Naive thymus-derived CD4-positive, alpha-beta T cell (primary cell): Measurements from ENCODE around the gene ADAMTS15. TPM values are rescaled to one million over a fixed set of nuclear protein-coding genes. Genes with fewer than 3 reads are reported as not detected.

Experiments
- ATAC-seq: fragments of 150-1000 bp; cut with Tn5 transposase; 2 replicates; pipeline ENCODE4 v1.10.0; 2021; ENCODE audit warnings: mild to moderate bottlenecking, moderate library complexity
- CTCF ChIA-PET: fragments of 350-600 bp; sonication (Branson Sonifier 250); formaldehyde crosslinking; loops from one replicate; lab custom pipeline; 2021; ENCODE audit warnings: antibody characterized with exemption; lab: Charles Lee
- POLR2A ChIA-PET: fragments of 350-600 bp; sonication (Branson Sonifier 250); formaldehyde crosslinking; loops from one replicate; lab custom pipeline; 2021; ENCODE audit warnings: antibody characterized with exemption, inconsistent platforms; lab: Charles Lee
- DNase-seq, 9 donors: peaks; one replicate each; pipeline versions ENCODE4 v3.0.0 to v3.0.0-alpha.2; 2020 to 2022; ENCODE audit warnings: mixed read lengths in 1 of 9
- H3K27ac ChIP-seq: one replicate; pipeline ENCODE4 v1.7.0; 2013; ENCODE audit warnings: mild to moderate bottlenecking, low read depth, low read length, moderate library complexity
- H3K27me3 ChIP-seq, 2 donors: one replicate each; pipeline ENCODE4 v1.7.0; 2013; ENCODE audit warnings: low read length in 2 of 2, mild to moderate bottlenecking in 2 of 2, moderate library complexity in 2 of 2; ENCODE audit not compliant: control insufficient read depth in 2 of 2, insufficient read depth in 2 of 2
- H3K36me3 ChIP-seq, 3 experiments: 1 replicate in 2 of 3; 2 replicates in 1 of 3; pipeline ENCODE4 v1.7.0; 2013; ENCODE audit warnings: low read length in 3 of 3, mild to moderate bottlenecking in 3 of 3, moderate library complexity in 1 of 3; ENCODE audit not compliant: insufficient read depth in 3 of 3, control insufficient read depth in 2 of 3
- H3K4me1 ChIP-seq, 2 donors: one replicate each; pipeline ENCODE4 v1.7.0; 2013; ENCODE audit warnings: low read length in 2 of 2, mild to moderate bottlenecking in 2 of 2, moderate library complexity in 1 of 2; ENCODE audit not compliant: control insufficient read depth in 2 of 2, insufficient read depth in 2 of 2
- H3K4me3 ChIP-seq: 2 replicates; pipeline ENCODE4 v1.7.0; 2013; ENCODE audit warnings: mild to moderate bottlenecking, low read length
- H3K9me3 ChIP-seq, 3 experiments: 1 replicate in 2 of 3; 2 replicates in 1 of 3; pipeline ENCODE4 v1.7.0; 2013; ENCODE audit warnings: low read length in 3 of 3; ENCODE audit not compliant: control insufficient read depth in 2 of 3
- H3K27ac Mint-ChIP-seq, 9 donors: one replicate each; pipeline ENCODE4 v1.8.0; 2020 to 2022; ENCODE audit warnings: mixed read lengths in 9 of 9, mild to moderate bottlenecking in 8 of 9, moderate library complexity in 5 of 9, inconsistent platforms in 2 of 9
- H3K27me3 Mint-ChIP-seq, 5 donors: one replicate each; pipeline ENCODE4 v1.8.0; 2021 to 2022; ENCODE audit warnings: mixed read lengths in 5 of 5, mild to moderate bottlenecking in 1 of 5
- H3K36me3 Mint-ChIP-seq, 5 donors: one replicate each; pipeline ENCODE4 v1.8.0; 2020 to 2022; ENCODE audit warnings: mixed read lengths in 5 of 5, mild to moderate bottlenecking in 3 of 5, inconsistent platforms in 1 of 5
- H3K4me1 Mint-ChIP-seq, 7 donors: one replicate each; pipeline ENCODE4 v1.8.0; 2020 to 2022; ENCODE audit warnings: mixed read lengths in 7 of 7, mild to moderate bottlenecking in 3 of 7, inconsistent platforms in 1 of 7
- H3K4me3 Mint-ChIP-seq, 10 donors: one replicate each; pipeline ENCODE4 v1.8.0; 2020 to 2022; ENCODE audit warnings: mild to moderate bottlenecking in 10 of 10, mixed read lengths in 10 of 10, moderate library complexity in 6 of 10, inconsistent platforms in 2 of 10
- H3K9me3 Mint-ChIP-seq, 11 donors: one replicate each; pipeline ENCODE4 v1.8.0; 2020 to 2022; ENCODE audit warnings: mixed read lengths in 11 of 11, mild to moderate bottlenecking in 4 of 11, inconsistent platforms in 1 of 11, moderate library complexity in 1 of 11
- intact Hi-C, 2 donors: fragments of 100-400 bp; cut with micrococcal nuclease; formaldehyde crosslinking; loops; one replicate each; pipeline ENCODE4 v1.15.1; 2023
- polyA plus RNA-seq, 2 donors: library from polyadenylated mRNA; unstranded; fragments of 300-500 nt; fragmentation: Illumina TruSeq; gene quantifications; one replicate each; pipeline ENCODE4 v1.2.3, GENCODE V29; 2021
- total RNA-seq, 6 experiments: library from RNA in 5 of 6; stranded (reverse) in 5 of 6; gene quantifications; 1 replicate in 5 of 6; 2 replicates in 1 of 6; pipeline ENCODE4 v1.2.3 and lab custom pipeline; 2021 to 2026

The ADAMTS15 gene
- total and polyA plus RNA-seq, 7 experiments from 2014 or later: 0.12 TPM; not detected in 6

- Mint-ChIP-seq H3K4me1 (peaks cover 0 to 11% (median 4%) of the 10 kb centered on the region in 7 donors), H3K27me3 (peaks cover 9 to 71% (median 36%) of the 10 kb centered on the region in 5 donors), H3K9me3 (peaks cover 0 to 1% (median 0%) of the 10 kb centered on the region in 11 donors), H3K4me3 (no peak overlapping the region), H3K36me3 (no peaks in the 10 kb centered on the region), H3K27ac (no peak overlapping the region)
- ATAC-seq (no peak), DNase-seq (no peak)
- POLR2A ChIA-PET: no interaction called here
- no peak overlapping the region for H3K4me3 ChIP-seq
- CTCF ChIA-PET: interaction anchor here (1.0 to 1.1 kb wide), 2 partner anchors 9 to 24 kb away, joined by 3 read pairs; no protein-coding TSS in a partner anchor
- H3K9me3 ChIP-seq: no peaks in the 10 kb centered on the region
- no peaks in the 10 kb centered on the region for H3K4me1 ChIP-seq
- H3K36me3 ChIP-seq: no peaks in the 10 kb centered on the region
- no peaks in the 10 kb centered on the region for H3K27me3 ChIP-seq
- intact Hi-C loops: no loop called here
- no peak overlapping the region for H3K27ac ChIP-seq
These were observed 3.0 kb downstream of the ADAMTS15 start for GRCh38 chr11:130451231-130452019.

- Histone ChIP-seq H3K27me3 (no peaks in the 10 kb centered on the region), H3K4me1 (no peaks in the 10 kb centered on the region), H3K4me3 (no peak overlapping the region), H3K27ac (no peak overlapping the region), H3K9me3 (no peaks in the 10 kb centered on the region), H3K36me3 (no peaks in the 10 kb centered on the region)
- Mint-ChIP-seq H3K36me3 (no peaks in the 10 kb centered on the region), H3K4me3 (no peak overlapping the region), H3K4me1 (peaks cover 0 to 11% (median 4%) of the 10 kb centered on the region in 7 donors), H3K27ac (no peak overlapping the region), H3K9me3 (peaks cover 0 to 1% (median 0%) of the 10 kb centered on the region in 11 donors), H3K27me3 (peaks cover 9 to 64% (median 31%) of the 10 kb centered on the region in 5 donors)
- DNase-seq: no peak
- POLR2A ChIA-PET: no interaction called here
- CTCF ChIA-PET: interaction anchor here (1.0 to 1.1 kb wide), 2 partner anchors 10 to 24 kb away, joined by 3 read pairs; no protein-coding TSS in a partner anchor
- intact Hi-C loops: no loop called here
- no peak for ATAC-seq
These were observed 3.7 kb downstream of the ADAMTS15 start for GRCh38 chr11:130452176-130452575.

GRCh38 chr11:130452940-130453339 lies 4.5 kb downstream of the ADAMTS15 start:
- intact Hi-C loops: no loop called here
- Histone ChIP-seq H3K4me1 (no peaks in the 10 kb centered on the region), H3K9me3 (no peaks in the 10 kb centered on the region), H3K36me3 (no peaks in the 10 kb centered on the region), H3K27ac (no peak overlapping the region), H3K27me3 (no peaks in the 10 kb centered on the region), H3K4me3 (no peak overlapping the region)
- Mint-ChIP-seq H3K9me3 (peaks cover 0 to 1% (median 0%) of the 10 kb centered on the region in 11 donors), H3K36me3 (no peaks in the 10 kb centered on the region), H3K27ac (no peak overlapping the region), H3K4me1 (peaks cover 0 to 9% (median 3%) of the 10 kb centered on the region in 7 donors), H3K4me3 (no peak overlapping the region), H3K27me3 (peaks cover 9 to 58% (median 28%) of the 10 kb centered on the region in 5 donors)
- DNase-seq (no peak), ATAC-seq (no peak)
- CTCF ChIA-PET: no interaction called here
- POLR2A ChIA-PET: interaction anchor here (0.6 kb wide), 1 partner anchor 628 kb away, joined by 3 read pairs; no protein-coding TSS in a partner anchor

DNA sequence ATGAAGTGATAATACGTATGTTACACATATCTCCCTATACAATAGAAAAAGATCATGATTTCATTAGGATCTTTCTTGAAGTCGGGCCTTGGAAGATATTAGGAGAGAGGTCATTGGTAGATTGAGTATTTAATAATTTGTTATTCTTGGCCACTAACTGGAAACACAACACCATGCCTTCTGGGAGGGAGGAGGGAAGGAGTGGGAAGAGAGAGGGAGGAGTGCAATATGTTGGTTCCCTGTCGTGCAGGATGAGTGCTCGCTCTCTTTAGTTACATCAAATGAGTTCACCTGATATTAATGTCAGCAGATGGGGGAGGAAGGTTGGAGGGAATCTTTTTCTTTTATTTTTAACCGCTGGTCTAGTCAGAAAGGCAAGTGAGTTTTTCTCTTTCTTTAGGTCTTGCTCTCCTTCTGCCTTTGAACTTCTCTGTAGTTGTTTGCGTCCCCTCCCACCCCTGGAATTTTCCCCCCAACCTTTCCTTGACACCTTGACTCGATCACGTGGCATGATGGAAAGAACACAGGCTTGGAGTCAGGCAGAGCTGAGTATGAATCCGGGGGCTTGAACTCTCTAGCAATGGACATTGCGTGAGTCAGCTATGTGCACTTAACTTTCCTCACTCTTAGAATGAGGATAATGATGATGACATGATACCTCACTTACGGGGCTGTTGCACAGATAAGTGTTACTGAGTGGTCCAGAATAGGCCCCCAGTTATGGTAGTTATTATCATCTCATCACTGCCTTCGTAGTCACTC lies 6.2 kb downstream of the ADAMTS15 start:
- no peaks in the 10 kb centered on the region for H3K36me3 ChIP-seq

DNA sequence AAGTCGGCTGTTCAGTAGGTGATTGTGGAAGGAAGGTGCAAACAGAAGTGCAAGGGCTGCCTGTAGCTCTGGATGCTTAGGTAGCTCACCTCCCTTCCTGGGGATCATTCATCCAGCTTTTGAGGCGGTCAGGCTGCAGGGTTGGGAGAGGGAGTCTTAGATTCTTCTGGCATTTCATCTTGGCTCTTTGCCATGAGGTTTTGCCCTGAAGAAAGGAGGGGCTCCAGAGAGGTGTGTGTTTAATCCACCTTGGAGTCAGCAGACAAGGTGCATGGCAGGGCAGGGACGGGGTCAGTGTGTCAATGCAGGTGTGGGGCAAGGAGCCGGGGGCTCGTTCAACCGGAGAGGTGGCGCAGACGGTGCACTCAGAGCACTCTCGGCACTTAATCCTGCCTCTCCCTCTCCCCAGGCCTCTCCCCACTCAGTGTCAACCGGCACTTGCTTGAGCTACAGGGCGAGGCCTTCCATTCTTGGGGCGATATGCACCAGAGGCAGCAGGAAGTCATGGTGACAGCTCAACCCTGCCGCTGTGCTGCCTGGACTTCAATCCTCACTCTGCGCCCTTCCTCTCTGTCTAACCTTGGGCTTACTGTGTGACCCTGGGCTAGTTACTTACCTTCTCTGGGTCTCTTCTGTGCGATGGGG lies 7.2 kb downstream of the ADAMTS15 start:
- Mint-ChIP-seq H3K27ac (no peak overlapping the region), H3K4me3 (no peak overlapping the region), H3K36me3 (no peaks in the 10 kb centered on the region), H3K4me1 (no peaks in the 10 kb centered on the region), H3K9me3 (no peaks in the 10 kb centered on the region), H3K27me3 (peaks cover 3 to 39% (median 19%) of the 10 kb centered on the region in 5 donors)
- Histone ChIP-seq H3K36me3 (no peaks in the 10 kb centered on the region), H3K9me3 (no peaks in the 10 kb centered on the region), H3K27ac (no peak overlapping the region), H3K4me3 (no peak overlapping the region), H3K27me3 (no peaks in the 10 kb centered on the region), H3K4me1 (no peaks in the 10 kb centered on the region)
- CTCF ChIA-PET: no interaction called here
- intact Hi-C loops: no loop called here
- ATAC-seq (no peak), DNase-seq (no peak)
- POLR2A ChIA-PET: no interaction called here

More for the DNA sequence above, 6.2 kb downstream of the ADAMTS15 start:
- CTCF ChIA-PET: no interaction called here
- peaks cover 5 to 48% (median 28%) of the 10 kb centered on the region in 5 donors for H3K27me3 Mint-ChIP-seq
- Histone ChIP-seq H3K27me3 (no peaks in the 10 kb centered on the region), H3K4me1 (no peaks in the 10 kb centered on the region), H3K9me3 (no peaks in the 10 kb centered on the region), H3K4me3 (no peak overlapping the region), H3K27ac (no peak overlapping the region)
- H3K4me3 Mint-ChIP-seq: no peak overlapping the region
- H3K4me1 Mint-ChIP-seq: peaks cover 0 to 4% (median 0%) of the 10 kb centered on the region in 7 donors
- no peak for ATAC-seq
- peaks cover 0 to 1% (median 0%) of the 10 kb centered on the region in 11 donors for H3K9me3 Mint-ChIP-seq
- H3K36me3 Mint-ChIP-seq: no peaks in the 10 kb centered on the region
- no peak overlapping the region for H3K27ac Mint-ChIP-seq
- POLR2A ChIA-PET: no interaction called here
- intact Hi-C loops: no loop called here
- DNase-seq: no peak

DNA sequence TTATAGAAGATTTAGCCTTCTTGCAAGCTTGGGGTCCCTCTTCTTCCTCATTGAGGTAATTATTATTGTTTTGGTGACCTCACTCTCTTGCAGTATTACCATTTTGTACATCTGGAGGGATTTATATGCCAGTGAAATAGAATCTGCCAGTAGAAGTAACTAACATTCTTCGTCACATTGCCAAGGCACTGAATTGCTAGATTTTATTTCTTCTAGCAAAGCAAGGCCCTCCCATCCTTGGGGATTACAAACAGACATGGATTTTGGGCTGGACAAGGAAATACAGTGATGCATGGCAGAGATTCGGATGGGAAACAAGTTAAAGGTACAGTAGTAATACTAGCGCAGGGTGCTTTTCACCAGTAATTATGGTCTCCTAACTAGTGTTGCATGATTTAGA lies 7.8 kb downstream of the ADAMTS15 start:
- Histone ChIP-seq H3K4me1 (no peaks in the 10 kb centered on the region), H3K27me3 (no peaks in the 10 kb centered on the region), H3K36me3 (no peaks in the 10 kb centered on the region), H3K9me3 (no peaks in the 10 kb centered on the region), H3K4me3 (no peak overlapping the region), H3K27ac (no peak overlapping the region)
- POLR2A ChIA-PET: no interaction called here
- Mint-ChIP-seq H3K36me3 (no peaks in the 10 kb centered on the region), H3K27ac (no peak overlapping the region), H3K4me3 (no peak overlapping the region), H3K9me3 (no peaks in the 10 kb centered on the region), H3K4me1 (no peaks in the 10 kb centered on the region), H3K27me3 (peaks cover 0 to 32% (median 19%) of the 10 kb centered on the region in 5 donors)
- no peak for ATAC-seq
- intact Hi-C loops: no loop called here
- no peak for DNase-seq
- CTCF ChIA-PET: no interaction called here
